Spleen (tissue), 11 donors: ENCODE measurements around the gene SLC43A1. TPM values are rescaled to one million over a fixed set of nuclear protein-coding genes. Genes with fewer than 3 reads are reported as not detected.

ENCODE experiments used
- DNase-seq: peaks from one replicate; pipeline ENCODE4 v3.0.0-alpha.2; 2020
- H3K27ac ChIP-seq, 8 donors: fragments of 200-600 bp; sonication (generic) in 7 of 8; 1 replicate in 4 of 8; 2 replicates in 4 of 8; pipeline versions ENCODE4 v1.5.0 to v1.8.0; 2016 to 2021; ENCODE audit warnings: inconsistent platforms in 4 of 8, mild to moderate bottlenecking in 4 of 8, moderate library complexity in 1 of 8
- H3K27me3 ChIP-seq, 7 donors: fragments of 200-600 bp; sonication (generic) in 6 of 7; replicated peaks in 1 of 7; 1 replicate in 4 of 7; 2 replicates in 3 of 7; pipeline versions ENCODE4 v1.5.0 to v1.8.0; 2016 to 2021; ENCODE audit warnings: inconsistent platforms in 3 of 7, mild to moderate bottlenecking in 1 of 7
- H3K36me3 ChIP-seq, 6 donors: fragments of 200-600 bp; sonication (generic) in 5 of 6; 1 replicate in 4 of 6; 2 replicates in 2 of 6; pipeline versions ENCODE4 v1.5.0 to v1.8.0; 2016 to 2021; ENCODE audit warnings: inconsistent platforms in 2 of 6
- H3K4me1 ChIP-seq, 6 donors: fragments of 200-600 bp; sonication (generic) in 5 of 6; 1 replicate in 3 of 6; 2 replicates in 3 of 6; pipeline versions ENCODE4 v1.5.0 to v1.8.0; 2016 to 2021; ENCODE audit warnings: inconsistent platforms in 3 of 6
- H3K4me3 ChIP-seq, 8 donors: fragments of 200-600 bp; sonication (generic) in 7 of 8; 1 replicate in 4 of 8; 2 replicates in 4 of 8; pipeline versions ENCODE4 v1.5.0 to v1.8.0; 2016 to 2021; ENCODE audit warnings: inconsistent platforms in 4 of 8, mild to moderate bottlenecking in 4 of 8, moderate library complexity in 2 of 8
- H3K9me3 ChIP-seq, 8 donors: fragments of 200-600 bp; sonication (generic) in 7 of 8; 1 replicate in 4 of 8; 2 replicates in 4 of 8; pipeline versions ENCODE4 v1.5.0 to v1.8.0; 2016 to 2021; ENCODE audit warnings: inconsistent platforms in 4 of 8
- POLR2A ChIP-seq, 3 donors: fragments of 450-650 bp; IDR thresholded peaks; one replicate each; pipeline ENCODE4 v1.5.1; 2017; ENCODE audit warnings: antibody characterized with exemption in 3 of 3, mild to moderate bottlenecking in 1 of 3
- POLR2AphosphoS5 ChIP-seq, 3 donors: sonication (generic); formaldehyde crosslinking; IDR thresholded peaks; one replicate each; pipeline ENCODE4 v1.5.1; 2017; ENCODE audit warnings: antibody characterized with exemption in 3 of 3
- WGBS, 5 donors: extraction: QIAGEN DNeasy Blood & Tissue Kit in 3 of 5; methylation state at CpG; one replicate each; pipeline versions ENCODE4 v1.1.5 to v1.1.7; 2013 to 2018; 5-methylcytosine and 5-hydroxymethylcytosine counted together
- intact Hi-C: fragments of 100-400 bp; cut with DNase I; formaldehyde crosslinking; loops from one replicate; pipeline ENCODE4 v1.15.0; 2023; ENCODE audit warnings: low total_unique reads
- polyA plus RNA-seq, 3 donors: library from polyadenylated mRNA; stranded (reverse); fragments of 200-250 nt; gene quantifications; one replicate each; pipeline ENCODE4 v1.2.1, GENCODE V29; 2013
- total RNA-seq, 7 donors: library from RNA; depleted of rRNA in 3 of 7; stranded (reverse); fragments of >200 nt in 3 of 7; fragmentation: NEBNext Ultra II Directional in 4 of 7; extraction: Animal tissue kit (Norgen Biotek cat#: 25700) in 4 of 7; gene quantifications; one replicate each; pipeline versions ENCODE4 v1.1.0 to v1.2.1, GENCODE V29; 2016 to 2021
- TF ChIP-seq, protein P1 (sequence below), 11 experiments: fragments of 200-600 bp in 7 of 11; fragments of 450-650 bp in 4 of 11; sonication (generic) in 4 of 11; IDR thresholded peaks in 8 of 11; conservative IDR thresholded peaks in 3 of 11; 1 replicate in 7 of 11; 2 replicates in 4 of 11; pipeline versions ENCODE4 v1.4.0 to v1.8.0; 2016 to 2021; ENCODE audit warnings: antibody characterized with exemption in 11 of 11, inconsistent platforms in 4 of 11, mild to moderate bottlenecking in 1 of 11
- donor health status: healthy with polysubstance abuse.
- donor health status: DM: no; HTN: no; CAD: no; lungs with moderate emphysema.
- donor health status: DM: no; HTN: no; CAD: no.
- donor health status: Bipolar disorder and iron deficiency.
- donor health status: healthy.
- donor health status: DM: no; HTN: no; CAD: no.
- donor health status: DM: yes; HTN: yes; CAD: no.

Gene SLC43A1
- total and polyA plus RNA-seq, 10 donors, result 6.2 to 16.1 (median 10.8) TPM

DNA sequence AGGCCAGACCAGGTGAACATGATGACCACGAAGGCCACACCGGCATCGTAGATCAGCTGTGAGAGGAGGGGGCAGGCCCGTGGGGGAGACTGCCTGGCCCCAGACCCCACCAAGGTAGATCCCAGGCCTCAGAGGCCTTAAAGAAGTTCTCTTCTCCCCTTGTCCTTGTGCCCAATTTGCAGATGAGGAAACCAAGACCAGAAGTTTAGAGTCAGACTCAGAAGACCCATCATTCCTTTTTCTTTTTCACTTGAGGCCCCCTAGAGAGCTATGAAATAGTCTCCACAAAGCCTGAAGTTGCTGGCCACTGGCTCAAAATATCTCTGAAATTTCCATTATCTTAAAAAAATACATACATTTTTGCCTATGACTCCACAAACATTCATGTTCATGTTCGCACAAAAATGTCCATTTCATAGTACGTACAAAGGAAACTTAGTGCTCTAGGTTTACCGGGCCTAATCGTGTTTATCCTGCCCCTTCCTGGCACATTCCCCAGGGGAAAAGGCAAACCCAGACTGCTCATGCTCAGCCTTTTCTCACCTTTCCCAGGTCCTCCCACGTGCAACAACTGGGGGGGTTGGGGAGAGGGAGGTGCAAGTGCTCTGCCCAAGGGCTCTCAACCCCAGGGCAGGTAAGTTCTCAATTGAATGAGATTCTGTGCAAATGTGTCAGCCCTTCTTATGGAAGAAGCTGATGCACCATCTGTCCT lies 19.2 kb downstream of the SLC43A1 start:
- Histone ChIP-seq H3K4me1 (peaks cover 3 to 34% (median 23%) of the 10 kb centered on the region in 6 donors), H3K27me3 (no peaks in the 10 kb centered on the region), H3K36me3 (peaks cover 0 to 49% (median 1%) of the 10 kb centered on the region in 6 donors), H3K27ac (no peak overlapping the region), H3K9me3 (no peaks in the 10 kb centered on the region), H3K4me3 (no peak overlapping the region)
- 86 to 90% (median 88%) methylated on average over 9 of the region's 9 CpGs for WGBS, 5 donors
- TF ChIP-seq POLR2AphosphoS5 (IDR thresholded peaks at IDR 0.05), result no peak
- TF ChIP-seq, protein P1, sequence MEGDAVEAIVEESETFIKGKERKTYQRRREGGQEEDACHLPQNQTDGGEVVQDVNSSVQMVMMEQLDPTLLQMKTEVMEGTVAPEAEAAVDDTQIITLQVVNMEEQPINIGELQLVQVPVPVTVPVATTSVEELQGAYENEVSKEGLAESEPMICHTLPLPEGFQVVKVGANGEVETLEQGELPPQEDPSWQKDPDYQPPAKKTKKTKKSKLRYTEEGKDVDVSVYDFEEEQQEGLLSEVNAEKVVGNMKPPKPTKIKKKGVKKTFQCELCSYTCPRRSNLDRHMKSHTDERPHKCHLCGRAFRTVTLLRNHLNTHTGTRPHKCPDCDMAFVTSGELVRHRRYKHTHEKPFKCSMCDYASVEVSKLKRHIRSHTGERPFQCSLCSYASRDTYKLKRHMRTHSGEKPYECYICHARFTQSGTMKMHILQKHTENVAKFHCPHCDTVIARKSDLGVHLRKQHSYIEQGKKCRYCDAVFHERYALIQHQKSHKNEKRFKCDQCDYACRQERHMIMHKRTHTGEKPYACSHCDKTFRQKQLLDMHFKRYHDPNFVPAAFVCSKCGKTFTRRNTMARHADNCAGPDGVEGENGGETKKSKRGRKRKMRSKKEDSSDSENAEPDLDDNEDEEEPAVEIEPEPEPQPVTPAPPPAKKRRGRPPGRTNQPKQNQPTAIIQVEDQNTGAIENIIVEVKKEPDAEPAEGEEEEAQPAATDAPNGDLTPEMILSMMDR (IDR thresholded peaks at IDR 0.05 in 8 of 11, conservative IDR thresholded peaks at IDR 0.05 in 3 of 11), result no peak
- no peak for TF ChIP-seq POLR2A (IDR thresholded peaks at IDR 0.05)
- DNase-seq, result no peak
- intact Hi-C loops, result no loop called here

DNA sequence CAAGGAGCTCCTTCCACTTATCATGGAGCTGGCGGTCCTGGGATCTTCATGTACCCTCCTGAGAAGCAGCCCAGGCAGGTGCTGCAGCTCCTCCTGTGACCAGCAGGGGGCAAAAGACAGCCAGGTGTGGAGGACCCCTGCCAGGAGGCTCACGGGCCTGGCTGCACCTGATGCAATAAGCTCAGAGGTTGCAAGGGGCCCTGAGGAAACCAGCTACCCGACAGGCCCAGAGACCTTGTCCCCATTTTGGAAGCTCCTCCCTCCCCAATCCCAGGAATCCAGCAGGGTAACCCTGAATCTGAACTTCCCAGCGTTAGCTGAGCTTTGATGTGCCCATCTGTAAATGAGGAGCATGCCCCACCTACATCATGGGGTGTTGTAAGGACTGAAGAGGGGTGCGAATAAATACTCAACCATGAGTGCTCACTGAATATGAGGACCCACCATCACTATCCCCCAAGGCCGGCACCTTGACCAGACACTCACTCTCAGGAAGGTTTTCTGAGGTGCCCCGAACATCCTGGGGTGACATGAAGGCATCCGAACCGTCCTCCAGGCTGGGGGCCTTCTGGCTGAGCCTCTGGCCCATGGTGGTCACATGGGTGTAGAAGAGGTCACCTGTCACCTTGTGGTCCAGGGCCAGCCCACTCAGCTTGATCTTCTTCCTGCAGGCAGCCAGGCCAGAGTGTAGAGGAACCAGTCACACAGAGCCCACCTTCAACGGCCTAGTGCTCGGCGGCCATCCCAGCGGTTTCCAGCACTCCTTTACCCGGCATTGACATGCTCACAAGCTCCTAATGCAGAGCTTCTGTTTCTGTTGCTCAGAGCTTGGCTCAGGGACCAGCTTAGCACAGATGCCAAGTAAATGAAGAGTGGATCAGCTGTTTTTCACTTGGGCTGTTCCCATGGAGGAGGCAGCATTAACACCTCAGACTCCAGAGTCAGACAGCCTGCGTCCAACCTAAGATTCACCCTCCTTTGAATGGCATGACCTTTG lies 21.7 kb downstream of the SLC43A1 start:
- intact Hi-C loops, result loop anchor here (5.0 kb wide), 1 partner anchor 33 kb away; no protein-coding TSS in a partner anchor

DNA sequence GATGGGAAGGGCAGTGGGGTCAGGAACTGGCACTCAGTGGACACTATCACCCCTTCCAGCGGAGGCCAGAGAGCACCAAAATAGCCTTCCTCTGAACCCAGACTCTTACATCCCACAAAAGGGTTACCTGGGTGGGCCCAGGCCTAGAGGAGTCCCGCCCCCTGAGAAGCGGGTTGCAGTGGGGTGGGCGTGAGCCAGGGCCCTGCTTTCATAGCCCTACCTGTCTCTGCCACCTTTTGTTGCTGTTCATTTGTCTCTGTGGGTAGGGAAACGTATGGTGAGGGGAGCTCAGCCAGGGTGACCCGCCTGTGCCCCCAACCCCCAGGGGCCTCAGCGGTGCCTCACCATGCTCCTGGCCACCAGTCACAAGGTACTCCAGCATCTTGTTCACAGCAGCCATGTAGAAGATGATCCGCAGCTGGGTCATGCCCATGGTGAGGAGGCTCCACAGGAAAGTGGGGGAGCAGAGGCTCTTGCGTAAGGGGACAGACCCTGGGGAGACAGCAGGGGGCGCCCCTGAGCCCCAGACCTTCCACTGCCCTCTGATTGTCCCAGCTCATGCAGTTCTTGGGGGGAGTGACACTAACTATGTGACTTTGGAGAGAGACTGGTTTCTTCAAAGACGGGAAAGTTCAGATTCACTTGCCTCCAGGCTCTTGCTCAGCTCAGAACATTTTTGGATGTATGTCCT lies 24.0 kb downstream of the SLC43A1 start:
- WGBS, 5 donors, result 82 to 90% (median 84%) methylated on average over 7 to 11 of the region's 11 CpGs
- DNase-seq, result peak; percentile 78
- H3K9me3 ChIP-seq, result no peaks in the 10 kb centered on the region
- peaks cover 0 to 16% (median 3%) of the 10 kb centered on the region in 6 donors for H3K4me1 ChIP-seq
- no peaks in the 10 kb centered on the region for H3K27me3 ChIP-seq
- no peak overlapping the region for H3K27ac ChIP-seq
- no peak overlapping the region for H3K4me3 ChIP-seq
- intact Hi-C loops, result loop anchor here (5.0 kb wide), 1 partner anchor 36 kb away; no protein-coding TSS in a partner anchor
- TF ChIP-seq, protein P1 (IDR thresholded peaks at IDR 0.05 in 8 of 11, conservative IDR thresholded peaks at IDR 0.05 in 3 of 11), result peak; percentile 7 to 71 (median 53)
- no peak for TF ChIP-seq POLR2A (IDR thresholded peaks at IDR 0.05)
- TF ChIP-seq POLR2AphosphoS5 (IDR thresholded peaks at IDR 0.05), result no peak
- peaks cover 0 to 76% (median 10%) of the 10 kb centered on the region in 6 donors for H3K36me3 ChIP-seq

More for the DNA sequence above, 21.7 kb downstream of the SLC43A1 start:
- Histone ChIP-seq H3K27ac (no peak overlapping the region), H3K27me3 (no peaks in the 10 kb centered on the region), H3K4me1 (peaks cover 0 to 17% (median 9%) of the 10 kb centered on the region in 6 donors), H3K9me3 (no peaks in the 10 kb centered on the region), H3K36me3 (peaks cover 0 to 63% (median 6%) of the 10 kb centered on the region in 6 donors), H3K4me3 (no peak overlapping the region)
- 74 to 90% (median 79%) methylated on average over 5 to 15 of the region's 15 CpGs for WGBS, 5 donors
- peak; percentile 90 for DNase-seq
- TF ChIP-seq, protein P1 (IDR thresholded peaks at IDR 0.05 in 8 of 11, conservative IDR thresholded peaks at IDR 0.05 in 3 of 11), result peak; percentile 72 to 94 (median 87)
- no peak for TF ChIP-seq POLR2A (IDR thresholded peaks at IDR 0.05)
- peak in 2 of 3 donors; percentile 31 to 33 for TF ChIP-seq POLR2AphosphoS5 (IDR thresholded peaks at IDR 0.05)
